ENCODE measurements around the gene AGRN.

Gene AGRN

DNA sequence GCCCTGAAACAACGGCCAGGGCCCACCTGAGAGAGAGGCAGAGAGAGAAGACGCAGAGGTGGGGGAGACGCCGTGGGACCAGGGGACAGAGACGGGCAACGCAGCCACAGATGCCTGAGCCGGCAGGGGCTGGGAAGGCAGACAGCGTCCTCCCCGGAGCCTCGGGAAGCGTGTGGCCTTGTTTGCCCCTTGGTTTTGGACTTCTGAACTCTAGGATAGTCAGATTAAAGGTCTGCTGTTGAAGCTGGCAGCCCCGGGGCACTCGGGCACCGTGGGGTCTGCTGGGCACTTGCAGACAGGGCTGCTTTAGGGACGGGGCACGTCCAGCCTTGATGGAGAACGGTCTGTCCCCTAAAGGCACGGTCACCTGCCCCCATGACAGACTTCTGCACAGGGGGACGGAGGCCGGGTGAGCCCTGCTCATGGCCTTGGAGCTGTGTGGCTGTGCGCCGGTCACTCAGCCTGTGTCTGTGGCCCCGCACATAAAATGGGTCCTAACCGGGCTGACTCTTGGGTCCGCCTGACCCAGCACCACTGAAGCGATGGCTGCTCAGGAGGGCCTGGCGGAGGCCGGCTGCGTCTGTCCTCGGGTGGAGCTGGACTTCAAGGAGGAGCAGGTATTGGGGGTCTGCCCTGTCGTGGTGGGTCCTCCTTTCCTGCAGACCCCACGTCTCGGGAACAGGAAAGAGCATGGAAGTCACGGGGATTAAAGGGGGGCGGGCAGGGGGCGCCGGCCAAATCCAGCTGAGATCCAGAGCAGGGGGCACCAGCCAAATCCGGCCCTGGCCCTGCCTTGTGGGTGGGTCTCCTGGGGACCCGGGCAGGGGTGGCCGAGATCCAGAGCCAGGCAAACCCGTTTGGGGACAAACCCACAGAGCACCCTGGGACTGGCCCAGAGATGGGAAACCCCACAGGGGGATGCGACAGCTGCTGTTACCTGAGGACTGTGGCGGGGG lies 63.8 kb downstream of the AGRN start:
- Mint-ChIP-seq H3K27me3 (ENCODE audit: low read depth) (no peaks in the 10 kb centered on the region), H3K4me3 (no peak overlapping the region), H3K27ac (no peak overlapping the region), H3K9me3 (no peaks in the 10 kb centered on the region), H3K36me3 (ENCODE audit: low read depth) (peaks cover 1% of the 10 kb centered on the region), H3K4me1 (ENCODE audit: low read depth) (no peaks in the 10 kb centered on the region)

- peaks cover 1% of the 10 kb centered on the region for H3K36me3 Mint-ChIP-seq (ENCODE audit: low read depth)
- no peak overlapping the region for H3K4me3 Mint-ChIP-seq
- H3K4me1 Mint-ChIP-seq (ENCODE audit: low read depth) = no peaks in the 10 kb centered on the region
- no peaks in the 10 kb centered on the region for H3K9me3 Mint-ChIP-seq
- no peak overlapping the region for H3K27ac Mint-ChIP-seq
- no peaks in the 10 kb centered on the region for H3K27me3 Mint-ChIP-seq (ENCODE audit: low read depth)
Measured at GRCh38 chr1:1084372-1085170, 64.7 kb downstream of the AGRN start.

- no peaks in the 10 kb centered on the region for H3K27me3 Mint-ChIP-seq (ENCODE audit: low read depth)
- no peaks in the 10 kb centered on the region for H3K4me1 Mint-ChIP-seq (ENCODE audit: low read depth)
- peaks cover 1% of the 10 kb centered on the region for H3K36me3 Mint-ChIP-seq (ENCODE audit: low read depth)
- H3K9me3 Mint-ChIP-seq = no peaks in the 10 kb centered on the region
- no peak overlapping the region for H3K27ac Mint-ChIP-seq
- no peak overlapping the region for H3K4me3 Mint-ChIP-seq
Measured at GRCh38 chr1:1085171-1085841, 65.4 kb downstream of the AGRN start.

DNA sequence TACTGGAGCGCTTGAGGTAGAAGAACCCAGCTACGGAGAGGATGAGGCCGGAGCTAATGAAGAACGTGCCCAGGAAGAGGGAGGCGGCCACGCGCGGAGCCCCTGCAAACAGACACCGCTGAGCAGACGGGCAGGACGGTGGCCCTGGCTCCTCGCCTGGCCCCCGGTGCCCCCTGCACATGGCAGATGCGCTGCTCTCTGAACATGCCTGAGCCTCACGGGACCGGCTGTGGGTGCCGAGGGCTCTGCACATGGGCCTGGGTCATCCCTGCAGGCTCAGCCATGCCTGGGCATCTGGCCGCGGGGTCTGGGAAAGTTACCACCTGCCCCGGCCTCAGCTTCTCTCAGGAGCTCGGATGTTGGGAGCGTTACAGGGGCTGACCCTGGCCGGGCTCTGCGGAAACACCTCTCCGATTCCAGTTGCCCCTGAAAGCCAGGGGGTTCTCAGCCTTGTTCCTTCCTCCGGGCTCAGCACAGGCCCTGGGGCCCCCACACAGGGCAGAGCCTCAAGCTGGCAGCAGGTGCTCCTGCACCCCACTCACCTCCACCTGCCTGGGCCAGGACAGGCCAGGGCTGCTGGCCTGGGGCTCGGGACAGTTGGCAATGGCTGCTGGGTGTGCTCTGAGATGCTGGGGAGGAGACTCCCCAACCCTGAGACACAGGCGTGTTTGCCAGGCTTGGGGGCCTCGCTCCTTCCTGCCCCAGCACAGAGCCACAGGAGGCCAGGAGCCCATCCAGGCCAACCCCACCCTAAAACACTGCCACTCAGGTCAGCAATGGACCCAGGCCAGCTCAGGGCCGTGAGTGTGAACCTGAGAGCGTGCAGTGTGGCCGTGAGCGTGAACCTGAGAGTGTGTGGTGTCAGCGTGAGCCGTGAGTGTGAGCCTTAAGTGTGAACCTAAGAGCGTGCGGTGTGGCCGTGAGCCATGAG lies 66.3 kb downstream of the AGRN start:
- Mint-ChIP-seq H3K9me3 (no peaks in the 10 kb centered on the region), H3K27me3 (ENCODE audit: low read depth) (no peaks in the 10 kb centered on the region), H3K27ac (no peak overlapping the region), H3K4me3 (no peak overlapping the region), H3K36me3 (ENCODE audit: low read depth) (peaks cover 1% of the 10 kb centered on the region), H3K4me1 (ENCODE audit: low read depth) (no peaks in the 10 kb centered on the region)

DNA sequence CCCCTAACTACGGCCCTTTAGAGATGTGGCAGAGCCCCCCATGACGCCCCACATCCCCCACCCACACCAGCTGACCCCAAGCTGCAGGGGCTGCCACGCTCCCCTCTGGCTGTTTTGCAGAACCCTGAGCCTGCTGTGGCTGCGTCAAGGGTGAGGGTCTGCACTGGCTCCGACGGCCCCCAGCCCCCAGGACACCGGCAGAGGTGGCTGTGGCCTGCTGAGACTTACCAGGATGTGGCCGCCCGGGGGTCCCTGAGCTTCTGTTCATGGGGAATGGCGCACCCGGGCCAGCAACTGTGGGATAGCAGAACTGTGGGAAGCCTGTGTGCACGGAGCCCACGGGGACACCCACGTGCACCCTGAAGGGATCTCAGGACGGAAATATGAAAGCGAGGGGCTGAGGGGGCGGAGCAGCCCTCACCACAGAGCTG lies 67.0 kb downstream of the AGRN start:
- Mint-ChIP-seq H3K9me3 (no peaks in the 10 kb centered on the region), H3K36me3 (ENCODE audit: low read depth) (peaks cover 1% of the 10 kb centered on the region), H3K27me3 (ENCODE audit: low read depth) (no peaks in the 10 kb centered on the region), H3K4me1 (ENCODE audit: low read depth) (no peaks in the 10 kb centered on the region), H3K27ac (no peak overlapping the region), H3K4me3 (no peak overlapping the region)

DNA sequence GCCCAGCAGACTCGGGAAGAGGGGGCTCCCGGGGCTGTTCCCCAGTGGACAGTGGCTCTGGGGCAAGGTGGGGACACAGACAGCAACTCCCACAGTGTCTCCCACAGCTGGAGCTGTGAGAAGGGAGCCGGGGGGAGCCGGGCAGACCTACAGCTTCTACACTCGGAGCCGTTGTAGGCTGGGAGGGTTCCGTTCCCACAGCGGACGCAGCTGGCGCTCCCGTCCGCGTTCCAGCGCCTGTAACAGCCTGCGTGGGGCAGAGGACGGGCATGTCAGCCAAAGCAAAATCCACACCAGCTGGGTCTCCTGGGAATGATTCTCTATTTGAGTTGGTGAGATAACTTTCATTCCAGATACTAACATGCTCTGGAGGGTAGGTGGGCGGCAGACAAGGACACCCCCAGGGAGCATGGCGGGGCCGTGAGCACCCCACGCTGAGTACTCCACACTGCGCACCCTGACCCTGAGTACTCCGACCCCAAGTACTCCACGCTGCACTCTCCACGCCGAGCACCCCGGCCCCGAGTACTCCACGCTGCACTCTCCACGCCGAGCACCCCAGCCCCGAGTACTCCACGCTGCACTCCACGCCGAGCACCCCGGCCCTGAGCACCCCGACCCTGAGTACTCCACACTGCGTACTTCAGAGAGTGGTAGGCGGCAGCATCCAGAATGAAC lies 67.6 kb downstream of the AGRN start:
- no peaks in the 10 kb centered on the region for H3K27me3 Mint-ChIP-seq (ENCODE audit: low read depth)
- no peaks in the 10 kb centered on the region for H3K4me1 Mint-ChIP-seq (ENCODE audit: low read depth)
- no peaks in the 10 kb centered on the region for H3K9me3 Mint-ChIP-seq
- H3K4me3 Mint-ChIP-seq = no peak overlapping the region
- H3K27ac Mint-ChIP-seq = no peak overlapping the region
- peaks cover 1% of the 10 kb centered on the region for H3K36me3 Mint-ChIP-seq (ENCODE audit: low read depth)

GRCh38 chr1:1088029-1088800 lies 68.3 kb downstream of the AGRN start:
- Mint-ChIP-seq H3K36me3 (ENCODE audit: low read depth) (peaks cover 3% of the 10 kb centered on the region), H3K9me3 (no peaks in the 10 kb centered on the region), H3K27me3 (ENCODE audit: low read depth) (no peaks in the 10 kb centered on the region), H3K4me1 (ENCODE audit: low read depth) (peaks cover 3% of the 10 kb centered on the region), H3K27ac (no peak overlapping the region), H3K4me3 (no peak overlapping the region)

DNA sequence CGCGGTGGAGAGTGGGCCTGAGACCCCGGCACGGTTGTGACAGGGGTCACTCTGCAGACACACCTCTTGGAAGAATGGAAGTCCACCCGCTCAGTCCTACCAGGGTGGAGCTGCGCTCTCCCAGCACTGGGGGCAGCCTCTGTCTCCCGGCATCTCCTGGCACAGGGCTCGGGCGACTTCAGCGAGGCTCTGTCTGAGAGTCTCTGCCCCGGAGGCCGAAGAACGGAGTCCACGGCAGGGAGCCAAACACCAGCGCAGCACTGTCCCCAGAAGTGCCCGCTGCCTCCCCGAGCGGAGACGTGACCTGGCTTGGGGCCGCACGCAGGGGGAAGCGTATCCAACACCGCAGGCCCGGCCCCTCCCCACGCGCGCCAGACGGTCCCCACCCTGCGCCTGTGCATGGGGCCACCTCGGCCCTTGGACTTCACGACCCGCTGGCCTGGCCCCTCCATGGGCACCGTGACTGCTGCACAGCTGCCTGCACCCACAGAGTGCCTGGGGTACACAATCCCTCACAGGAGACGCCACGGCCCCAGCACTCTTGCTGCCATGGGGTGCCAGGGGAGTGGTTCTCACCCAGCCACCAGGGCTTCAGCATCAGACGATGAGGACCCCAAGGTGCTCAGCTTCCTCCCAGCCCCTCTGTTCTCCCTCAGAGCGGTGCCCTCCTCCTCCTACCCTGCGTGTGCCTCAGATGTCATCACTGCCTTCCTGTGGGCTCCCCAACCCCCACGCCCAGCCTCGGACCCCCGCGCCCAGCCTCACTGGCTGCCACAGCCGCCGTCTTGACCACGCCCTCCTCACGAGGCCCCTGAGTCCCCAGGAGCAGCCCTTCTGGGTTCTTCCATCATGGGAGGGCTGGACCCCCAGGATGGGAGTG lies 69.1 kb downstream of the AGRN start:
- no peak overlapping the region for H3K4me3 Mint-ChIP-seq
- H3K27me3 Mint-ChIP-seq (ENCODE audit: low read depth) = no peaks in the 10 kb centered on the region
- no peak overlapping the region for H3K27ac Mint-ChIP-seq
- no peaks in the 10 kb centered on the region for H3K9me3 Mint-ChIP-seq
- H3K36me3 Mint-ChIP-seq (ENCODE audit: low read depth) = peaks cover 2% of the 10 kb centered on the region
- peaks cover 3% of the 10 kb centered on the region for H3K4me1 Mint-ChIP-seq (ENCODE audit: low read depth)

DNA sequence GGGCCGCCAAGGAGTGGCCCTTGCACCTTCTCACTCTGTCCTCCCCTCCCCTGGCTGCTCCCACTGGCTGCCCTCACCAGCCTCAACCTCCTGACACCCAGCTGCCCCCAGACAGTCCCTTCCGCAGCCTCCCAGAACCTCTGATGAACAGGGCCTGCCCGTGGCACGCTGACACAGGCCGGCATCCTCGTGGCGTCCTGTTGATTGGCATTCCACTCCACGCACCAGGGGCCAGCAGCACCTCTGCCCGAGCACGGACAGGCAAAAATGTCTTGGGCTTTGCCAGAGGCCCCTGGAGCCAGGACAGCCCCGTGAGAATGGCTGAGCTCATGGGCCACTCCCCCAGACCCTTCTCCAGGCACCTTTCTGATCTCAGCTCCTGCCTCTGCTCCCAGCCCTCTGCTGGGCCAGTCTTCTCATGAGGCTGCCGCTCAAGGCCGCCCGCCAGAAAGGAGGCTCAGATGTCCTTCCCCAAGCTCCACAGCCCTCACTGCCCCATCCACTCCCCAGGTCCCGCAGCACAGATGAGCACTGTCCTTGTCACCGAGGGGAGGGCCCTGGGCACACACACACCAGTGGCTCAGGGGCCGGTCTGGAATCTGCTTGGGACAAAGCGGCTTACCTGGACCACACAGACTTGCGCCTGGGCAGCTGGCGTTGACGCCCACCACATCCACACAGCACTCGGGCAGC lies 70.0 kb downstream of the AGRN start:
- Mint-ChIP-seq H3K27me3 (ENCODE audit: low read depth) (no peaks in the 10 kb centered on the region), H3K9me3 (no peaks in the 10 kb centered on the region), H3K4me1 (ENCODE audit: low read depth) (peaks cover 3% of the 10 kb centered on the region), H3K36me3 (ENCODE audit: low read depth) (peaks cover 2% of the 10 kb centered on the region), H3K4me3 (no peak overlapping the region), H3K27ac (no peak overlapping the region)

- peaks cover 3% of the 10 kb centered on the region for H3K4me1 Mint-ChIP-seq (ENCODE audit: low read depth)
- H3K36me3 Mint-ChIP-seq (ENCODE audit: low read depth) = peaks cover 5% of the 10 kb centered on the region
- H3K9me3 Mint-ChIP-seq = no peaks in the 10 kb centered on the region
- H3K4me3 Mint-ChIP-seq = no peak overlapping the region
- no peak overlapping the region for H3K27ac Mint-ChIP-seq
- H3K27me3 Mint-ChIP-seq (ENCODE audit: low read depth) = no peaks in the 10 kb centered on the region
Measured at GRCh38 chr1:1090424-1091343, 70.8 kb downstream of the AGRN start.
